ENCODE measurements around the gene EHD3.

EHD3 gene

DNA sequence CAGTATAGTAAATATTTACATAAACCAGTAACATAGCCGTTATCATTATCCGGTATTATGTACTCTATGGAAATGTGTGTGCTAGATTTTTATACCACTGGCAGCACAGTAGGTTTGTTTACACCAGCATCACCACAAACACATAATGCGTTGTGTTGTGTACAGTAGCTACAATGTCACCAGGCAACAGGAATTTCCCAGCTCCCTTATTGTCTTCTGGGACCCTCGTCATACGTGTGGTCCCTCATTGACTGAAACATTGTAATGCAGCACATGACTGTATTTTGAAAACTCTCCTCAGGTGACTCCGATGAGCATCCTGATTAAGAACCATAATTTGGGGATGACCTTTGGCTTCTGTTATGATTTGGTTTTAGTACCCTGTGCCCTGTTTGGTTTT is 31.3 kb downstream of the EHD3 start:
- Histone ChIP-seq H3K4me3 (no peak overlapping the region), H3K4me2 (no peak overlapping the region), H3K9me3 (replicated peaks in 1 of 11) (no peaks in the 10 kb centered on the region), H3K27ac (no peak overlapping the region), H3K27me3 (no peaks in the 10 kb centered on the region), H3K4me1 (peaks cover 3 to 43% (median 35%) of the 10 kb centered on the region in 10 experiments; a peak in 18 of 20 replicates), H3K36me3 (peaks cover 0 to 63% (median 31%) of the 10 kb centered on the region in 11 experiments; a peak in 16 of 22 replicates), H3K9ac (no peak overlapping the region), H4K20me1 (no peaks in the 10 kb centered on the region)
- TF ChIP-seq Cebpa-rat (IDR thresholded peaks at IDR 0.05): no peak

DNA sequence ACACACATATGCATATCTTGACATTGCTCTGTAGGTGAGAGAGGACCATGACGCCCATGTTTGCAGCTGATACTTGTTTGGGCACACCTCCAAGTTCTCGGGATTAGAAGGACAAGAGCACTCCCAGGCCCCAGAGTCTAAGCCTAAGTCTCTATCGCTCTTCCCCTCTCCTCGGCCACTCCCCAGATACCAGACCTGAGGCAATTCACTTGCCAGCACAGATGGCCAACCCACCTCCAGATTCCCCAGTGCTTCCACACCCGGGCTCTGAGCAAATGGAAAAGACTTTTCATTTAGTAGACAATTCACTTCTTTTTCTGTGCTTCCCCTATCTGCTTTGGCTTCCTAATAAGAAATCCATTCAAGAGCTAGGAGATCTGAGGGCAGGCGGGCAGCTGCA is 32.9 kb downstream of the EHD3 start:
- TF ChIP-seq Cebpa-rat (IDR thresholded peaks at IDR 0.05): no peak
- Histone ChIP-seq H4K20me1 (no peaks in the 10 kb centered on the region), H3K4me2 (no peak overlapping the region), H3K4me3 (no peak overlapping the region), H3K27me3 (no peaks in the 10 kb centered on the region), H3K4me1 (peaks cover 3 to 48% (median 33%) of the 10 kb centered on the region in 10 experiments; a peak in 18 of 20 replicates), H3K9ac (no peak overlapping the region), H3K36me3 (peaks cover 0 to 48% (median 19%) of the 10 kb centered on the region in 11 experiments; a peak in 15 of 22 replicates), H3K27ac (no peak overlapping the region), H3K9me3 (replicated peaks in 1 of 11) (no peaks in the 10 kb centered on the region)

DNA sequence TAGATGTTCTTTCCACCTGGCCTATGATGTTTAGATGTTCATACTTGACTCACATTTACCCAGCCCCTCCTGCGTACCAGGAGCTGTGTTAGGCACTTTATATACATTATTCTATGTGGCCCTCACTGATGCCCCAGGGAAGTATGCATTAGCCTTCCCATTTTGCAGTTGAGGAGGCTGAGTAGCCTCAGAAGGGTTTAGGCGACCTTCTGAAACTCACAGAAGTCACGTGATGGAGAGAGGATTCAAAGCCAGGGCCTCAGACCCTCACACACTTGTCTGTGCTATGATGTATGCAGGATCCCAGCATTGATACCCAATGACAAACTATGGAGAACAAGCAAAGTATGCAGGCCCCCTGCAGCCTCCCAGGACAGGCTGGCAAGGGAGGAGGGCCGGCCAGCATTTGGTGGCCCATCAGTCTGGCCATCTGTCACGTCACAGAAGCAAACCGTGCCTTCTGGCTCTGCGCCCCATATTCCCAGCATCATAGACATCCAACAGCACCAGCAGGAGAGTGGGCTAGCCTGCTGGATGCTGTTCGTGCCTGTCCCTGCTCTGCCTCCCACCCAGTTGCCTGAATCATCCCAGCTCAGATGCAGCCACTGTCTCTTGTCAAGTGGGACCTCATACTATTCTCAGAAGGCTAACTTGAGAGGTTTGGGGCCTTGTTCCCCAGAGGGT is 33.6 kb downstream of the EHD3 start:
- H4K20me1 ChIP-seq: no peaks in the 10 kb centered on the region
- H3K4me2 ChIP-seq: peak overlapping the region in 7 of 11 experiments; percentile 13 to 50 (median 39); a peak in 11 of 22 replicates
- no peak overlapping the region for H3K9ac ChIP-seq
- H3K27me3 ChIP-seq: no peaks in the 10 kb centered on the region
- H3K27ac ChIP-seq: no peak overlapping the region
- H3K4me1 ChIP-seq: peaks cover 3 to 40% (median 27%) of the 10 kb centered on the region in 10 experiments; a peak in 18 of 20 replicates
- H3K4me3 ChIP-seq: no peak overlapping the region
- no peaks in the 10 kb centered on the region for H3K9me3 ChIP-seq (replicated peaks in 1 of 11)
- TF ChIP-seq Cebpa-rat (IDR thresholded peaks at IDR 0.05): no peak
- H3K36me3 ChIP-seq: peaks cover 0 to 40% (median 15%) of the 10 kb centered on the region in 11 experiments; a peak in 14 of 22 replicates

DNA sequence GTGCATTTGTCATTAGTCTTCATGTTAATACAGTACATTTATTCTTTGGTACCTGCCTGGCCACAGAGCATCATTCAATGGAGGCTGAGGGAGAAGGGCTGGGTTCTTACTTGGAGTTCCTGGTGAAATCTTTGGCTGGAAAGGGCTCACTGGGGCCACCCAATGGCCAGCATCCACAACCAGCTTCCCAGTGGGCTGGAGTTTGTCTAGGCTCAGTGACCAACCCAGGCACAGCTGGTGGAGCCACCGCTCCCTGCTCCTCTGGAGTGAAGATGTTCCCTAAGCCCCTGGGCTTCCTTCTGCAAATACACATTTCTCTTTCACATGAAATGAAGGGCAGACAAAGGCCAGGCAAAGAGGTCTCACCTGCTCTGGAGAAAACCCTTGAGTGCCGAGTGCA is 34.4 kb downstream of the EHD3 start:
- Histone ChIP-seq H3K36me3 (peaks cover 0 to 40% (median 15%) of the 10 kb centered on the region in 11 experiments; a peak in 14 of 22 replicates), H3K4me2 (peak overlapping the region in 6 of 11 experiments; percentile 13 to 50 (median 40); a peak in 7 of 22 replicates), H3K4me1 (peaks cover 3 to 48% (median 28%) of the 10 kb centered on the region in 10 experiments; a peak in 18 of 20 replicates), H3K9me3 (replicated peaks in 1 of 11) (no peaks in the 10 kb centered on the region), H4K20me1 (no peaks in the 10 kb centered on the region), H3K9ac (no peak overlapping the region), H3K27ac (no peak overlapping the region), H3K4me3 (no peak overlapping the region), H3K27me3 (no peaks in the 10 kb centered on the region)
- no peak for TF ChIP-seq Cebpa-rat (IDR thresholded peaks at IDR 0.05)

DNA sequence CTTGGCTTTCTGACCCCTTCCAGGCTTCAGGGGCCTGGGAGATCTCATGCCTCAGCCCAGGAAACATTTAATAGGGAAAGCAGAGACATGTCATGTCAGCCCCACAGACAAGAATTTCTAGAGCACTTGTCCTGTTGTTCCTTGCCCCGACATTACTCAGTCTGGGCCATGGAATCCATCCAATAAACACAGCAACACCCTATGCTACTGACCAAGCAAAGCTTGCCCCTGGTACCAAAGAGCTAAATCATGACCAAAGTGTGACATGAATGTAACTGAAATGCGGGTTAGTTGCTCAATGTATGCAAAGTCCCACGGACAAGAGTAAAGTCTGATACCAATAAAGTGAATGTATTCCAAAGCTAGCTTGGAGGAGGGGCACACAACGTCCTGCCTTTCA is 35.1 kb downstream of the EHD3 start:
- Histone ChIP-seq H3K4me1 (peaks cover 3 to 49% (median 34%) of the 10 kb centered on the region in 10 experiments; a peak in 18 of 20 replicates), H3K4me3 (no peak overlapping the region), H4K20me1 (no peaks in the 10 kb centered on the region), H3K4me2 (peak overlapping the region in 6 of 11 experiments; percentile 1 to 33 (median 8); a peak in 7 of 22 replicates), H3K9ac (no peak overlapping the region), H3K27me3 (no peaks in the 10 kb centered on the region), H3K27ac (no peak overlapping the region), H3K9me3 (replicated peaks in 1 of 11) (no peaks in the 10 kb centered on the region), H3K36me3 (peaks cover 0 to 34% (median 15%) of the 10 kb centered on the region in 11 experiments; a peak in 14 of 22 replicates)
- no peak for TF ChIP-seq Cebpa-rat (IDR thresholded peaks at IDR 0.05)

DNA sequence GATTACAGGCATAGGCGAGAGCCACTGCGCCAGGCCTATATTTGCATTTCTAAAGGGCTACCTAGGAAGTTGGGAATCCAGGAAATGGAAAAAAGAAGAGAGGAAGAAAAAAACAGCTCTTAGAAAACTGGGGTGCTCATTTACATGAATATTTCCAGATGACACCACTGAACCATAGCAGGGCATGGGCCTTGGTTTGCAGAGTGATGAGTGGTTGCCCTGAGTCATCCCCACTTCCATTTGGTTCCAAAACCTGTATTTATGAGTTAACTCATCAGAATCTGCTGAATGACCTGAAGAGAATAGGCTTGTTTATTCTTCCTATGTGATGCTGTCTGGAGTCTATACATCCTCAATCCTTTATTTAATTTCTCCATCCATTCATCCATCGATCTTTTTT is 36.2 kb downstream of the EHD3 start:
- Histone ChIP-seq H3K4me1 (peaks cover 3 to 60% (median 45%) of the 10 kb centered on the region in 10 experiments; a peak in 18 of 20 replicates), H3K27ac (no peak overlapping the region), H3K9me3 (replicated peaks in 1 of 11) (no peaks in the 10 kb centered on the region), H3K9ac (no peak overlapping the region), H3K36me3 (peaks cover 0 to 32% (median 15%) of the 10 kb centered on the region in 11 experiments; a peak in 14 of 22 replicates), H4K20me1 (no peaks in the 10 kb centered on the region), H3K4me2 (peak overlapping the region in 8 of 11 experiments; percentile 1 to 33 (median 12); a peak in 10 of 22 replicates), H3K4me3 (no peak overlapping the region), H3K27me3 (no peaks in the 10 kb centered on the region; a peak in 1 of 22 replicates)
- no peak for TF ChIP-seq Cebpa-rat (IDR thresholded peaks at IDR 0.05)

DNA sequence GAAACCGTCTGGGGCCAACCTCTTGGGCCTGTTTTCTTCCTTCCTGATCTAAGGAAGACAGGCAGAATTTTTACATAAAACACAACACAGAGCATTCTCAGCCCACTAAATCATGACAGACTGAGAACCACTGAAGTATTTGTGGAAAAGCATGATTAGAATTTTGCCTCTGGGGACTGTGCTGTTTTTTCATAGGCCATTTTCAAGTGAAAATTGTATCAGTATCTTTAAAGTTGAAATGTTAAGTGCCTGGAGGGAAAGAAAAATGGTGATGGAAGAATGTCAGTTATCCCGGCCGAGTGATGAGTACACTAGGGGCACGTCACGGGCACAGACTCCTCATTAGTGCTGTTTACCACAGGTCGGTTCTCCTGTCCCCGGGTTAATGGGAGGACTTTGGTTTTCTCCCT is 36.9 kb downstream of the EHD3 start:
- TF ChIP-seq Cebpa-rat (IDR thresholded peaks at IDR 0.05): no peak
- Histone ChIP-seq H3K4me1 (peaks cover 3 to 66% (median 45%) of the 10 kb centered on the region in 10 experiments; a peak in 18 of 20 replicates), H3K4me3 (no peak overlapping the region), H3K9me3 (replicated peaks in 1 of 11) (no peaks in the 10 kb centered on the region), H3K9ac (no peak overlapping the region), H3K27ac (no peak overlapping the region), H3K27me3 (no peaks in the 10 kb centered on the region; a peak in 1 of 22 replicates), H4K20me1 (no peaks in the 10 kb centered on the region), H3K36me3 (peaks cover 0 to 25% (median 12%) of the 10 kb centered on the region in 11 experiments; a peak in 13 of 22 replicates), H3K4me2 (peak overlapping the region in 5 of 11 experiments; percentile 10 to 33 (median 14); a peak in 2 of 22 replicates)

DNA sequence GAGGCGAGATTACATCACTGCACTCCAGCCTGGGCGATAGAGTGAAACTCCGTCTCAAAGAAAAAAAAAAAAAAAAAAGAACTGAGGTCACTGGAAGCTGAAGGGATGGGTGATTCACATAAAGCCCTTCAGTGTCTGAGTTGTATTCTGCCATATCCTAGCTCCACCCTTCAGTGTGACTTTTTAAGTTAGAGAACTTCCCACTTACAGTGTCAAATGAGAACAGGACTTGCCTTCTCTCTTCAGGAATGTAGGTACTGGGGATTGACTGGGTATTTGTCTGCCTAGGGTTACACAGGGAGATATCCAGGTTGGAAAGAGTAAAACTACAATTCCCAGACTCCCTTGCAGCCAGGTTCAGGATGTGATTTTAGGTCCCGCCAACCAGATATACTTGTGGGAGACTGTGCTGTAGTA is 37.9 kb downstream of the EHD3 start:
- no peaks in the 10 kb centered on the region; a peak in 1 of 22 replicates for H3K27me3 ChIP-seq
- H3K36me3 ChIP-seq: peaks cover 0 to 15% (median 2%) of the 10 kb centered on the region in 11 experiments; a peak in 8 of 22 replicates
- no peak overlapping the region for H3K4me3 ChIP-seq
- no peaks in the 10 kb centered on the region for H4K20me1 ChIP-seq
- H3K9ac ChIP-seq: no peak overlapping the region
- no peaks in the 10 kb centered on the region for H3K9me3 ChIP-seq (replicated peaks in 1 of 11)
- H3K4me2 ChIP-seq: no peak overlapping the region
- no peak for TF ChIP-seq Cebpa-rat (IDR thresholded peaks at IDR 0.05)
- H3K27ac ChIP-seq: no peak overlapping the region
- peaks cover 3 to 70% (median 45%) of the 10 kb centered on the region in 10 experiments; a peak in 18 of 20 replicates for H3K4me1 ChIP-seq

DNA sequence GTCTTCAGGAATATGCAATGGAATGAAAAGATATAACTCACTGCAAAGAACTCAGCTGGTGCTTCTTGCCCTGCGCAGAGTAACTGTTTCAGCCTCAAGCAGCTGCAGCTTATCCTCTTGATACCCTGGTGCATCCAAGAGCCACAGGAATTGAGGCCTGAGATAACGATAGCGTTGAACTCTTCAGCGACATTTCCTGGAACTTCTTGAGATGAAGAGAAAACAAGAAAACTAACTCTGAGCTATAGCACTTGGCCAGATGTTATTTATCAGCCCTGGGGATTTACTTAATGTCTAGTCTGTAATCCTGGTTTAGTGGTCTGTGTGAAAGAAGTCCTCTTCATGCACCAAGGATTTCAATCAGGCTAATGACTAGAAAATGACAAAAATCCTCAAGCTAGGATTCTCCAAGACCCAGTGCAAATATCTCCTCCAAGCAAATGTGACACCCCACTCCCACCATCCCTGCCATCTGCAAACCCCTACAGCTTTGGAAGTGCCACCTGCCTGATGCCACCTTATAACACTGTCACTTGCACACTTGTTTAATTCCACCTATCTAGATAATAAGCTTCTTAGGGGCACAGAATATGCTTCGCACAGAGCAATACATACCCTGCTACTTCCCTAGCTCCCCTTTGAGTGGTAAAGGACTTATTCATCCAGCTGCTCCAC is 40.6 kb downstream of the EHD3 start:
- Histone ChIP-seq H3K9me3 (replicated peaks in 1 of 11) (0 out of 22 replicates have a peak, but pooled peaks cover 0 to 4% (median 0%) of the 10 kb centered on the region in 11 experiments), H3K9ac (no peak overlapping the region), H3K4me1 (peaks cover 3 to 50% (median 30%) of the 10 kb centered on the region in 10 experiments; a peak in 18 of 20 replicates), H3K36me3 (no peaks in the 10 kb centered on the region), H3K27ac (no peak overlapping the region), H3K4me3 (no peak overlapping the region), H3K4me2 (peak overlapping the region in 9 of 11 experiments; percentile 31 to 82 (median 58); a peak in 17 of 22 replicates), H3K27me3 (no peaks in the 10 kb centered on the region; a peak in 1 of 22 replicates), H4K20me1 (no peaks in the 10 kb centered on the region)
- no peak for TF ChIP-seq Cebpa-rat (IDR thresholded peaks at IDR 0.05)

Measured in BLaER1 treated with 17β-estradiol and CSF1 and Interleukin-3, amounts not matched to agents 10 nM and 100 nM (cell line).